Hypothalamus (tissue), 51 donors: ENCODE results near the gene CTDSPL.

Experiments
- DNase-seq, 51 donors: peaks; one replicate each; lab custom pipeline; 2025; lab: John Stamatoyannopoulos, UW

The CTDSPL gene

DNA sequence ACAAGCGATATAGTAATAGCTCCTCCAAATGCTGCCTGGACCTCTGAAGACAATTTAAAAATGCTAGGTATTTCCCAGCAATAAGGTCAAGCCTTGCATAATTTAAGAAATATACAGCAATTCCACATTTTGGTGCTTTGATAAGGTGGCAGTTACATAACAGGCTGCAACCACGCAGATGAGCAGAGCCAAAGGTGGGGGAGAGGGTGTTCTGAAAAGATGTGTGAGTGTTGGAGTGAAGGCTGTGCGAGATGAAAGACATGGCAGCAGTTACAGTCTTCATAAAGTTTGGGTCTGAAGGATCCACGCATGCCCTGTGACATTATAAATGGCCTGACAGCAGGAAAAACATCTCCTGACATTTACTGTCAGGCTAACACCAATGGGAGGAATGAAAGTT is 26.1 kb downstream of the CTDSPL start:
- no peak for DNase-seq

- DNase-seq = no peak
Measured at GRCh38 chr3:37888421-37888820, 26.7 kb downstream of the CTDSPL start.

DNA sequence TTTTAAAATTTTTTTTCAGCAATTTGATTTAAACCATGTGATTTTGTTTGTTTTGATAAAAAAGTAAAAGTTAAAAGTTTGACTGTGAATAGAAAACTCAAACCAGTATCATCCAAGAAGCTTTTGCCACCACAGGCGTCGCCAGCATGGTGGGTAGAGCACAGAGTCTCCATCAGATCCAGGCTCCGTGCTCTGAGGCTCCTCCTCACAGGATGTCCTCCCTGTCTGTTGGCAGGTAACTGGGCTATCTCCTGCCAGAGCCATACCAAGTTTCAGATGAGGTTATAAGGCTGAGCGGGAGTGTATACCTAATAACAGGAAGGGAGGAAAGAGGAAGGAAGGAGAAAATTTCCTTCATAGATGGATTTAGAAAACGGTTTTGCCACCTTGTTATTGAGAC is 28.8 kb downstream of the CTDSPL start:
- no peak for DNase-seq

DNA sequence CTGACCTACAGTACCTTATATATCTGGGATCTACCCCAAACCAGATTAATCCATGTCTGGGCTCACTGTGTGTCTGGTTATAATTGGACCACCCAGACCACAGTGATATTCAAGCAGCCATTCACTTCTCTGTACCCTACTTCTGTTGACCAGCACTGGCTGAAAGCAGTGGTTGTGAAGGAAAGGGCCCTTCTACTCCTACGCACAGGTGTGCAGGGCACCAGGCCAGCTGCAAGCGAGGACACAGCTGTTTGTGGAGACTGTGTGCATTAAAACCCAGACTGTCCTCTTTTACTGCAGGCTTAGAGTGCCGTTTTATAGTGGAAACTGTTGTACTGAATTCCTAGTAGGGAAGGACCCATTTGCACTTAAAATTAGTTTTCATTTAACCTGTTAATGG is 29.5 kb downstream of the CTDSPL start:
- peak in 1 of 51 donors; percentile 11 for DNase-seq

- DNase-seq = peak in 1 of 51 donors; percentile 12
Measured at GRCh38 chr3:37892927-37893600, 31.4 kb downstream of the CTDSPL start.

GRCh38 chr3:37896827-37897226 is 35.1 kb downstream of the CTDSPL start:
- no peak for DNase-seq

GRCh38 chr3:37897763-37898162 is 36.1 kb downstream of the CTDSPL start:
- no peak for DNase-seq

GRCh38 chr3:37898424-37898823 is 36.7 kb downstream of the CTDSPL start:
- DNase-seq = no peak

DNA sequence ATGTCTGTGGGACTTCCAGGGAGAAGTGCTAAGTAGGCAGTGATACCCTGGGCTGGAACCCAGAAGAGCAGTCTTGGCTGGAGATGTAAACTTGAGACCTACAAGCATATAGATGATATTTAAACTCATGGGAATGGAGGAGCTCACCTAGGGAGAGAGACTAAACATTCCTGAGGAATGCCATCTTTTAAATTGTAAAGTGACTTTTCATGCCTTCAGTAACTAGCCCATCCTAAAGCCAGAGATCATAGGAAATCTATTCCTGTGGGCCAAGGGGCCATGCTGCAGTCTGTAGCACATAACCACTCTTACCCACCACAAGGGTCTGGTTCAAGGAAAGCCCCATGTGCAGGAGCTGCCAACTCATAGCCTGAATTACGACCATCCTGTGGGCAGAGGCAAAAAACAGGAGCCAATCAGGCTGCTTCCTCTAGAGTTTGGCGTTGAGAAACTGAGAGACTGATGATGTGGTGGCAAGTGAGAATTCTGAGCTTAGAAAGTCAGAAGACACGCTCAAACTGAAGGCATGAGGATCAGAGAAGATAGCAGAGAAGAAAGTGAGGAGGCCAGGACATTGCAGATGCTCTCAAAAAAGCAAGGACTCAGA is 37.5 kb downstream of the CTDSPL start:
- no peak for DNase-seq

- no peak for DNase-seq
Measured at GRCh38 chr3:37899711-37900306, 38.1 kb downstream of the CTDSPL start.

GRCh38 chr3:37901721-37902120 is 40.0 kb downstream of the CTDSPL start:
- no peak for DNase-seq

DNA sequence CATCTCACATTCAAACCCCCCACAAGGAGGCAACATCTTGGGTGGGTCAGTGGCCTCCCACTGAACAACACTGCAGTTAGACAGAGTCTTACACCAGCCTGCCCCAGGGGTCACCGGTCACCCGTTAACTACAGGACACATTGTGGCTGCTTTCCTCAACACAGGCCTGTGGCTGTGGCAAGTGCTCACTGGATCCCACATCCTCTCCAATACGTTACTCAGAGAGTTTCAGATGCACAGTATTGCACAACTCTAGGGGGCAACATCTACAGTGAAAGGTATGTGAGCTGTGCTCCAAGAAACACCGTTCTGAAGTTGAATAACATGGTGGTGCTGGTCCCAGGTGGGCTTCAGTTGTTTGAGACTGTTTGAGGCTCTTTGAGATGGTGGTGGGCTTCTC is 41.0 kb downstream of the CTDSPL start:
- no peak for DNase-seq

- DNase-seq = no peak
Measured at GRCh38 chr3:37903320-37903719, 41.6 kb downstream of the CTDSPL start.

GRCh38 chr3:37903734-37904133 is 42.1 kb downstream of the CTDSPL start:
- no peak for DNase-seq

DNA sequence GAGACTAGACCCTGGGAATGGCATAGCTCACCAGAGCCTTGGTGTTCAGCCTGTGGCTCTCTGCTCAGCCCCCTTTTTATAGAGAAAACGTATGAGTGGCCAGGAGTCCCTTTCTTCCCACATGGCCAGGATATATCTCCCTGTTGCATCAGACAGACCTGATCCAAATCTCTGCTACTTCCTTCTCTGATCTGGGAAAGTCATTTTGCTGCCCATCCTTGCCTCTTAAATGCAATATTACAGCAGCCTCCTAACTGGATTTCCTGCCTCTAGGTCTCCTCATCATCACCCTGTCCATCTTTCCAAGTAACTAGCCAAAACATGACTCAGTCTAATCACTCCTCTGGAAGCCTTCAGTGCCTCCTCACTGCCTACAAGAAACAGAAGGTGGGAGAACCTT is 42.9 kb downstream of the CTDSPL start:
- DNase-seq = no peak

- DNase-seq = no peak
Measured at GRCh38 chr3:37905346-37905745, 43.7 kb downstream of the CTDSPL start.

DNA sequence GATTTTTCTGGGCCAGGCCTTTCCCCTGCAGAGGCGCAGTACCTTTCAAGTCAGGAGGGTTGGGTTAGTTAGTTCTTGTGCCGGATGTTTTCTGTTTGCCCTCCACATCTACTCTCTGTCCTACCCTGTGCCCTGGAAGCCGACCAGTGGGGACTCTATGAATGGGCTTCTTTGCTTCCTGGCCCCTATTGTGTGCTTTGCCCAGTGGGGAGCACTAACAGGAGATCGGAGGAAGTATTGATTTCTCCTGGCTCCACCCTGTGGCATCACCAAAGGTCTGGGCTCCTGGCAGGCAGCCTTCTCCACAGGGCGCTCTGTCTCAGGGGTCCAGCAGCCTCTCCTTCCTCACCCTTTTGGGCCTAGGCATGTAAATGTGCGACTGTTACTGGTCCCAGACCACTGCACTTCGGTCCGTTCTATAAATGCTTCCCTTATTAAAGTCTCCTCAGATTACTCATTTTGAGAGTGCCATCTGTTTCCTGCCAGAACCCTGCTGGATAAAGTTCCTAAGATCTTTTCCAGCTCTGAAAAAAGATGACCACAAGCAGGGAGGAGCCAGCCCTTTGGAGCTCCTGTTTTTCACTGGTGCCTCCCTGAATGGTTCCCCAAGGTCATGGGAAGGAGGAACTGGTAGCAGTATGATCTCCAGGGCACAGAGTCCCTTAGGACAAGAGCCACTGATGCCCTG is 44.5 kb downstream of the CTDSPL start:
- DNase-seq = peak in 4 of 51 donors; percentile 16 to 36 (median 26)

GRCh38 chr3:37906734-37907282 is 45.1 kb downstream of the CTDSPL start:
- DNase-seq = peak in 1 of 51 donors; percentile 39

- no peak for DNase-seq
Measured at GRCh38 chr3:37907371-37907770, 45.7 kb downstream of the CTDSPL start.

DNA sequence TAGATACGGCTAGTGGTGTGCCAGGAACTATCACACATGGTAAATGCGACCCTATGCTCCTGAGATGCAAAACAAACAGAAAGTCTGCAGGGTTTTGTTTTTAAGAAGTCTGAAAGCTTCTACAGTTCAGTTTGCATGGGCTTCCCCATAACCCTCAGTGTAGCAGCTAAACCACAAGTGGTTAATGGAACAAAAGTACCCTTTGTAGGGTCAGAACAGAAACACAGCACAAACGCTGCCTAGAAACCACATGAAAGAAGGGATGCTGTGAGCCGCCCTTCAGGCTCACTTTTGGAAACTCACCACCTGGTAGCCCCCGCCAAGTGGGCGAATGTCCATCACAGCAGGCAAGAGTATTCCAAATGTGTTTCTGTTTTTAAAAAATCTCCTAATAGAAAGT is 46.2 kb downstream of the CTDSPL start:
- peak in 23 of 51 donors; percentile 11 to 62 (median 40) for DNase-seq
